ENCODE measurements around the gene C11orf21. TPM values are rescaled to one million over a fixed set of nuclear protein-coding genes. Genes with fewer than 3 reads are reported as not detected.
"Not testable (repeated sequence)": the region's sequence is repeated elsewhere in the genome, so short reads cannot be mapped to it uniquely, and the experiment has no call there.

C11orf21 gene
- polyA plus RNA-seq, 3 donors: 10.8 to 135 (median 13.1) TPM

GRCh38 chr11:2342557-2342956 lies 40.8 kb upstream of the C11orf21 start:
- Histone ChIP-seq H3K79me2 (ENCODE audit: insufficient read depth, low read length) (no peaks in the 10 kb centered on the region), H3K4me3 (replicated peaks in 1 of 3; ENCODE audit: low read depth in 2 of 3, low read length in 3 of 3) (no peak overlapping the region), H4K20me1 (ENCODE audit: insufficient read depth, low read length) (no peaks in the 10 kb centered on the region), H3K4me1 (ENCODE audit: control insufficient read depth in 1 of 2, insufficient read depth in 2 of 2, low read length in 2 of 2) (no peaks in the 10 kb centered on the region), H3K9ac (ENCODE audit: insufficient read depth, low read length, poor library complexity, severe bottlenecking) (no peak overlapping the region), H3K27me3 (ENCODE audit: control insufficient read depth in 2 of 2, insufficient read depth in 2 of 2, low read length in 2 of 2) (no peaks in the 10 kb centered on the region), H2AFZ (ENCODE audit: insufficient read depth, low read depth, low read length, poor library complexity, severe bottlenecking) (no peak overlapping the region), H3K9me3 (replicated peaks in 1 of 2; ENCODE audit: control insufficient read depth in 1 of 2, insufficient read depth in 1 of 2, low read length in 2 of 2) (peaks cover 8 to 40% of the 10 kb centered on the region in 2 donors), H3K36me3 (replicated peaks in 1 of 2; ENCODE audit: control insufficient read depth in 1 of 2, insufficient read depth in 2 of 2, low read length in 2 of 2) (no peaks in the 10 kb centered on the region), H3K27ac (ENCODE audit: low read depth in 1 of 2, low read length in 2 of 2) (no peak overlapping the region), H3K4me2 (replicated peaks; ENCODE audit: extremely low read depth, low read length, poor library complexity, severe bottlenecking) (no peak overlapping the region)
- Mint-ChIP-seq H3K9me3 (peaks cover 21 to 40% (median 30%) of the 10 kb centered on the region in 7 donors), H3K4me3 (peak overlapping the region in 1 of 2 donors; percentile 37), H3K27me3 (ENCODE audit: low read depth in 3 of 3) (peaks cover 8 to 35% (median 29%) of the 10 kb centered on the region in 3 donors), H3K4me1 (peaks cover 2% of the 10 kb centered on the region), H3K27ac (no peak overlapping the region), H3K36me3 (no peaks in the 10 kb centered on the region)
- WGBS (ENCODE audit: insufficient coverage): 86% methylated on average over 3 of the region's 3 CpGs
- intact Hi-C loops (cut with micrococcal nuclease): no loop called here
- TF ChIP-seq CTCF (IDR thresholded peaks at IDR 0.05): no peak
- DNase-seq: no peak

- H3K4me2 ChIP-seq (replicated peaks; ENCODE audit: extremely low read depth, low read length, poor library complexity, severe bottlenecking); H3K36me3 Mint-ChIP-seq; H3K9ac ChIP-seq (ENCODE audit: insufficient read depth, low read length, poor library complexity, severe bottlenecking); H3K4me3 ChIP-seq (replicated peaks in 1 of 3; ENCODE audit: low read depth in 2 of 3, low read length in 3 of 3); H3K36me3 ChIP-seq (replicated peaks in 1 of 2; ENCODE audit: control insufficient read depth in 1 of 2, insufficient read depth in 2 of 2, low read length in 2 of 2); H2AFZ ChIP-seq (ENCODE audit: insufficient read depth, low read depth, low read length, poor library complexity, severe bottlenecking); H3K27me3 ChIP-seq (ENCODE audit: control insufficient read depth in 2 of 2, insufficient read depth in 2 of 2, low read length in 2 of 2); H3K27ac ChIP-seq (ENCODE audit: low read depth in 1 of 2, low read length in 2 of 2); intact Hi-C loops (cut with micrococcal nuclease); DNase-seq; H3K9me3 ChIP-seq (replicated peaks in 1 of 2; ENCODE audit: control insufficient read depth in 1 of 2, insufficient read depth in 1 of 2, low read length in 2 of 2); H3K79me2 ChIP-seq (ENCODE audit: insufficient read depth, low read length); H4K20me1 ChIP-seq (ENCODE audit: insufficient read depth, low read length); H3K4me1 ChIP-seq (ENCODE audit: control insufficient read depth in 1 of 2, insufficient read depth in 2 of 2, low read length in 2 of 2): not testable (repeated sequence)
- WGBS (ENCODE audit: insufficient coverage): 76% methylated on average over 8 of the region's 8 CpGs
- H3K9me3 Mint-ChIP-seq: peaks cover 8 to 14% (median 11%) of the 10 kb centered on the region in 7 donors
- peaks cover 13 to 34% (median 29%) of the 10 kb centered on the region in 3 donors for H3K27me3 Mint-ChIP-seq (ENCODE audit: low read depth in 3 of 3)
- H3K4me1 Mint-ChIP-seq: peaks cover 10% of the 10 kb centered on the region
- H3K4me3 Mint-ChIP-seq: peak overlapping the region in 1 of 2 donors; percentile 21
- peak overlapping the region in 2 of 7 donors; percentile 20 to 27 for H3K27ac Mint-ChIP-seq
Measured at GRCh38 chr11:2338760-2339159, 37.0 kb upstream of the C11orf21 start.

DNA sequence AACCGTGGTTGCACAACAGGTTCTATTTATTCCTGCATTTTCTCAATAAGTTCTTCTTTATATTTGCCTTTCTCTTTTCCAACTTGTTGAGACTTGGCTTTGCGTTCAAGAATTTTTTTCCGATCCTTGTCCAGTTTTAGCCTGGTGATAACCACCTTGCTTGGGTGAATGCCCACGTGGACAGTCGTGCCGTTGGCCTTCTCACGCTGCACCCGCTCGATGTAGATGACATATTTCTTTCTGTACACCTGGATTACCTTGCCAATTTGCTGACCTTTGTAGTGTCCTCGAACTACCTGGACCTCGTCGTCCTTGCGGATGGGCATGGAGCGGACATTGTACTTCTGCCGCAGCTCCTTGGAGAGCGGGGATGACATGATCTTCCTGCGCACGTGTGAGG lies 33.6 kb upstream of the C11orf21 start:
- Mint-ChIP-seq H3K9me3 (peaks cover 16 to 18% (median 16%) of the 10 kb centered on the region in 7 donors), H3K4me1 (peaks cover 10% of the 10 kb centered on the region), H3K4me3 (peak overlapping the region in 1 of 2 donors; percentile 40), H3K27me3 (ENCODE audit: low read depth in 3 of 3) (peaks cover 13 to 27% (median 25%) of the 10 kb centered on the region in 3 donors)
- WGBS (ENCODE audit: insufficient coverage): 96% methylated on average over 8 of the region's 18 CpGs
- H3K36me3 ChIP-seq (replicated peaks in 1 of 2; ENCODE audit: control insufficient read depth in 1 of 2, insufficient read depth in 2 of 2, low read length in 2 of 2); H3K27me3 ChIP-seq (ENCODE audit: control insufficient read depth in 2 of 2, insufficient read depth in 2 of 2, low read length in 2 of 2); H3K9ac ChIP-seq (ENCODE audit: insufficient read depth, low read length, poor library complexity, severe bottlenecking); H3K79me2 ChIP-seq (ENCODE audit: insufficient read depth, low read length); H3K4me3 ChIP-seq (replicated peaks in 1 of 3; ENCODE audit: low read depth in 2 of 3, low read length in 3 of 3); intact Hi-C loops (cut with micrococcal nuclease); H3K27ac ChIP-seq (ENCODE audit: low read depth in 1 of 2, low read length in 2 of 2); H2AFZ ChIP-seq (ENCODE audit: insufficient read depth, low read depth, low read length, poor library complexity, severe bottlenecking); H3K36me3 Mint-ChIP-seq; H3K27ac Mint-ChIP-seq; H3K4me2 ChIP-seq (replicated peaks; ENCODE audit: extremely low read depth, low read length, poor library complexity, severe bottlenecking); DNase-seq; H3K4me1 ChIP-seq (ENCODE audit: control insufficient read depth in 1 of 2, insufficient read depth in 2 of 2, low read length in 2 of 2); H4K20me1 ChIP-seq (ENCODE audit: insufficient read depth, low read length): not testable (repeated sequence)
- H3K9me3 ChIP-seq (replicated peaks in 1 of 2; ENCODE audit: control insufficient read depth in 1 of 2, insufficient read depth in 1 of 2, low read length in 2 of 2): peaks cover 15% of the 10 kb centered on the region in 2 donors

DNA sequence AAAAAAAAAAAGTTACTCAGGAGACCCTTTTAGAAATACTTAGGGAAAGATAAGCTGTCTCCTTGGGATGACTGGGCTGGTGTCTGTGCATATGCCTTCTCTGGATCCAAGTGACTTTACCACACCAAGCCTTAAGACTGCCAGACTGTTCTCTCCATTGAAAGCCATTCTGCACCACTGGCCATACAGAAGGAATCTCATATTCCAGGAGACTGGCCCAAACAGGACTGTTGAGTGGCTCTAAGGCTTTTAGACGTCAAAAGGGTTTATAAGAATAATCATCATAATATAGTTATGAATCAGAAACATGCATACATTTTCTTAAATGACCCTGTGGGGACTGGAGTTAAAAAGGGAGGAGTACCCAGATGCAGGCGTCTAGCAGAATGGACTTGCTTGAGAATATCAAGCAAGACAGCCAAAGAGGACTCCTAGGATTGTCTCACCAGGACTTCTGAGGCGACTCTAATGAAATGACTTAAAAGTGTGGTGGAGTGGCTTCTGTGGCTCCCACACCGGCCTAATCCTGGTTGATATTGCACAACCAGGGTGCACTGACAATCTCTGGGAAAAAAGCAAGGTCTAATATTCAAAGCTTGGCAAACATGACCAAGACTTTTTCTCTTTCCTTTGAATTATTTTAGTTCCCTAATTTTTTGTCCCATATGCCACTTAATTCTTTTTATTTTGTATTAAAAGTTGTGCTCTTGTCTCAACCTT lies 31.9 kb upstream of the C11orf21 start:
- H3K27ac Mint-ChIP-seq; H3K36me3 Mint-ChIP-seq; H3K36me3 ChIP-seq (replicated peaks in 1 of 2; ENCODE audit: control insufficient read depth in 1 of 2, insufficient read depth in 2 of 2, low read length in 2 of 2); H3K4me3 ChIP-seq (replicated peaks in 1 of 3; ENCODE audit: low read depth in 2 of 3, low read length in 3 of 3); H3K79me2 ChIP-seq (ENCODE audit: insufficient read depth, low read length); H3K4me1 ChIP-seq (ENCODE audit: control insufficient read depth in 1 of 2, insufficient read depth in 2 of 2, low read length in 2 of 2); DNase-seq; H4K20me1 ChIP-seq (ENCODE audit: insufficient read depth, low read length); H3K27me3 ChIP-seq (ENCODE audit: control insufficient read depth in 2 of 2, insufficient read depth in 2 of 2, low read length in 2 of 2); H3K4me2 ChIP-seq (replicated peaks; ENCODE audit: extremely low read depth, low read length, poor library complexity, severe bottlenecking); H3K4me3 Mint-ChIP-seq; H3K27ac ChIP-seq (ENCODE audit: low read depth in 1 of 2, low read length in 2 of 2); H3K9ac ChIP-seq (ENCODE audit: insufficient read depth, low read length, poor library complexity, severe bottlenecking); intact Hi-C loops (cut with micrococcal nuclease); H2AFZ ChIP-seq (ENCODE audit: insufficient read depth, low read depth, low read length, poor library complexity, severe bottlenecking): not testable (repeated sequence)
- Mint-ChIP-seq H3K9me3 (peaks cover 19 to 31% (median 28%) of the 10 kb centered on the region in 7 donors), H3K27me3 (ENCODE audit: low read depth in 3 of 3) (peaks cover 12 to 31% (median 26%) of the 10 kb centered on the region in 3 donors), H3K4me1 (peaks cover 10% of the 10 kb centered on the region)
- WGBS (ENCODE audit: insufficient coverage): no CpG with 5 or more reads among the region's 4 CpGs
- H3K9me3 ChIP-seq (replicated peaks in 1 of 2; ENCODE audit: control insufficient read depth in 1 of 2, insufficient read depth in 1 of 2, low read length in 2 of 2): peaks cover 23 to 26% of the 10 kb centered on the region in 2 donors

Measured in CD14-positive monocyte (primary cell).